Mammary epithelial cell (primary cell): ENCODE results near the gene C13orf46.
"Not testable (repeated sequence)": the region's sequence is repeated elsewhere in the genome, so short reads cannot be mapped to it uniquely, and the experiment has no call there.

Experiments used
- EZH2 ChIP-seq: IDR thresholded peaks from 2 replicates; pipeline ENCODE4 v1.6.1; 2012; ENCODE audit warnings: low read length, inconsistent platforms, borderline replicate concordance
- TF ChIP-seq, protein P1 (sequence below), 2 donors: IDR thresholded peaks in 1 of 2; conservative IDR thresholded peaks in 1 of 2; 2 replicates each; pipeline ENCODE4 v1.5.1; 2011 to 2012; ENCODE audit warnings: inconsistent platforms in 2 of 2, low read length in 2 of 2, mild to moderate bottlenecking in 2 of 2, control low read depth in 1 of 2, low read depth in 1 of 2; ENCODE audit not compliant: insufficient read depth in 1 of 2; ENCODE audit errors: extremely low read depth in 1 of 2

DNA sequence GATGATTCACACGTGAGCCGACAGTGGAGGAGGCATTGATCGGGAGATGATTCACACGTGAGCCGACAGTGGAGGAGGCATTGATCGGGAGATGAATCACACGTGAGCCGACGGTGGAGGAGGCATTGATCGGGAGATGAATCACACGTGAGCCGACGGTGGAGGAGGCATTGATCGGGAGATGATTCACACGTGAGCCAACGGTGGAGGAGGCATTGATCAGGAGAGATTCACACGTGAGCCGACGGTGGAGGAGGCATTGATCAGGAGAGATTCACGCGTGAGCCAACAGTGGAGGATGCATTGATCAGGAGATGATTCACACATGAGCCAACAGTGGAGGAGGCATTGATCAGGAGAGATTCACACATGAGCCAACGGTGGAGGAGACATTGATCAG, 60.0 kb downstream of the C13orf46 start:
- TF ChIP-seq, protein P1, sequence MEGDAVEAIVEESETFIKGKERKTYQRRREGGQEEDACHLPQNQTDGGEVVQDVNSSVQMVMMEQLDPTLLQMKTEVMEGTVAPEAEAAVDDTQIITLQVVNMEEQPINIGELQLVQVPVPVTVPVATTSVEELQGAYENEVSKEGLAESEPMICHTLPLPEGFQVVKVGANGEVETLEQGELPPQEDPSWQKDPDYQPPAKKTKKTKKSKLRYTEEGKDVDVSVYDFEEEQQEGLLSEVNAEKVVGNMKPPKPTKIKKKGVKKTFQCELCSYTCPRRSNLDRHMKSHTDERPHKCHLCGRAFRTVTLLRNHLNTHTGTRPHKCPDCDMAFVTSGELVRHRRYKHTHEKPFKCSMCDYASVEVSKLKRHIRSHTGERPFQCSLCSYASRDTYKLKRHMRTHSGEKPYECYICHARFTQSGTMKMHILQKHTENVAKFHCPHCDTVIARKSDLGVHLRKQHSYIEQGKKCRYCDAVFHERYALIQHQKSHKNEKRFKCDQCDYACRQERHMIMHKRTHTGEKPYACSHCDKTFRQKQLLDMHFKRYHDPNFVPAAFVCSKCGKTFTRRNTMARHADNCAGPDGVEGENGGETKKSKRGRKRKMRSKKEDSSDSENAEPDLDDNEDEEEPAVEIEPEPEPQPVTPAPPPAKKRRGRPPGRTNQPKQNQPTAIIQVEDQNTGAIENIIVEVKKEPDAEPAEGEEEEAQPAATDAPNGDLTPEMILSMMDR (conservative IDR thresholded peaks at IDR 0.05 in 1 of 2, IDR thresholded peaks at IDR 0.05 in 1 of 2; ENCODE audit: extremely low read depth in 1 of 2, insufficient read depth in 1 of 2, low read depth in 1 of 2, low read length in 2 of 2), result not testable (repeated sequence)
- not testable (repeated sequence) for TF ChIP-seq EZH2
